GM18517 (cell line): ENCODE data around the gene BSN.
A peak's percentile ranks its signal among the peaks of the same experiment; 100 is the strongest.
"Not testable (repeated sequence)": the region's sequence is repeated elsewhere in the genome, so short reads cannot be mapped to it uniquely, and the experiment has no call there.

ENCODE experiments used
- ATAC-seq: cut with Tn5 transposase; IDR thresholded peaks from one replicate; pipeline ENCODE4 v1.9.1; 2021; ENCODE audit warnings: mild to moderate bottlenecking, moderate library complexity; ENCODE audit not compliant: unreplicated experiment

The BSN gene

GRCh38 chr3:49533786-49534519 lies 20.3 kb upstream of the BSN start:
- ATAC-seq = no peak

DNA sequence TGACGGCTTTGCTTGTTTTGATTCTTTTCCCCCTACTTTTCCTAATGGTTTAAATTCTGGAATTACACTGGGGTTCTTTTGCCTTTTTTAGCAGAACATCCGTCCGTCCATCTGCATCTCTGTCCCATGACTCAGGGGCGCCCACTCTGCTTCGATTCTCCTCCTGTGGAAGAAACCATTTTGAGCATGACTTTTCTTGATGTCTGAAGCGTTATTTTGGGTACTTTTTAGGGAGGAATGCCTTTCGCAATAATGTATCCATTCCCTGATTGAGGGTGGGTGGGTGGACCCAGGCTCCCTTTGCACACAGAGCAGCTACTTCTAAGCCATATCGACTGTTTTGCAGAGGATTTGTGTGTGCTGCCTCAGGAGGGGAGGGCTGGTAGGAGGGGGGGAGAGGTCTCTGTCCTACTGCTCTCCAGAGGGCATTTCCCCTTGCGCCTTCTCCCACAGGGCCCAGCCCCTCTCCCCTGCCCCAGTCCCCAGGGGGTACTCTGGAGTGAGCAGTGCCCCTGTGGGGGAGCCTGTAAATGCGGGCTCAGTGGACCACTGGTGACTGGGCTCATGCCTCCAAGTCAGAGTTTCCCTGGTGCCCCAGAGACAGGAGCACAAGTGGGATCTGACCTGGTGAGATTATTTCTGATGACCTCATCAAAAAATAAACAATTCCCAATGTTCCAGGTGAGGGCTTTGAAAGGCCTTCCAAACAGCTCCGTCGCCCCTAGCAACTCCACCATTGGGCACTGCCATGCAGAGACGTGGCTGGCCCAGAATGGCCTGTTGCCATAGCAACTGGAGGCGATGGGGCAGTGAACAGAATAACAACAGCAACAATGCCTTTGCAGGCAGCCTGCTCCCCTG lies 19.5 kb upstream of the BSN start:
- no peak for ATAC-seq

DNA sequence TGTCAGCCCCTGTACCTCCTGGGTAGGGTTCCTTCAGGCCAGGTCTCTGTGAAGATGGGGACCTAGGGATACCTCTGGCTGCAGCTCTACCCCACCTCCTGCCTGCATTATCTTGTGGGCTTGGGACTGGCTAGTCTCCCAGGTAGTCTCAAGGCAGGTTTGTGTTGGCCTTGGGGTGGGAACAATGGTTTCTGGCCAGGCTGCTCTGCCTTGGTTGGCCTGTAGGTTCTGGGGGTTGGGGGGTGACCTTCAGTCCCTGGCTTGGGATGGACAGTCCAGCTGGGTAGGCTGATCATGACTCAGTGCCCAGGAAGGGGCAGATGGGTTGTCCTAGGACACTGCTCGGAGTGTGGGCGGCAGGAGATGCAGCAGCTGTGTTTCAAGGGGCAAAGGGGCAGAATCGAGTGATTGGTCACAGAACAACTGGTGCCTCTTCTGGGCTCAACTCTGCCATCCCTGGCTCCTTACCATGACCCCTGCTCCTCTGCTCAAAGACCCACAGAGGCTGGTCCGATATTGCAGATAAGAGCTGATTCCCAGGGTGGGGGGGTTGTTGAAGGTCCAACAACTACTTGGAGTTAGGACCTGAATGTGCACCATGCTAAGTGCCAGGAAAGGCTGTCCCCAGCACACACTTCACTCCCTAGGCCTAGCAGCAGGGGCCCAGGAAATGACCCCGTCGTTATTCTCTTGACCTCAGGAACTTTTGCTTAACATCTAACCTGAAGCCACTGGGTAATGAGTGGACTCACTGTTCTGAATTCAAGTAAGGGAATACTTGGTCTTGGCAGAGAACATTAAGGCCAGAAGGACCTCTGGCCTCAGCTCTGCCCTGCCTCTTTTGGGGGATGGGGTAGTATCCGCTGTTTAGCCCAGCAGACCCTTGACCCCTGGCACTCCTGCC lies 18.1 kb upstream of the BSN start:
- no peak for ATAC-seq

GRCh38 chr3:49536875-49537533 lies 17.3 kb upstream of the BSN start:
- ATAC-seq = no peak

- ATAC-seq = peak; percentile 80
Observed at GRCh38 chr3:49539659-49540560, 14.4 kb upstream of the BSN start.

- no peak for ATAC-seq
Observed at GRCh38 chr3:49552087-49552486, 2.2 kb upstream of the BSN start.

DNA sequence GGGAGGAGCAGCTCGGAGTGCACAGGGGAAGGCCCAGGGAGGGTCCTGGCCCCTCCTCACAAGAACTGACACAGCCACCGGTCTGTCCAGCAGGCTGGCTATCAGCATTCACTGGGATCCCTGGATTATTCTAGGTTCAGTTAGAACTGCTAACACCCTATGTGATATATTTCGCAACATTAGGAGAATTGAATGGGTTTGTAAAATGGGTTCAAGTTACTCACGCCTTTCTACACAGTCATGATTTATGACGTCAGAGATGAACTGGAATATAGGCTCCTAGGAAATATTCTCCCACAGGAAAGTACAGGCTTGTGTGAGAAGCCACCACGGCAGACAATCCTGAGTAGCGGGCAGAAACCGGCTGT lies 969 bp upstream of the BSN start:
- ATAC-seq = no peak

- peak; percentile 47 for ATAC-seq
Observed at GRCh38 chr3:49554633-49555265, 472 bp downstream of the BSN start.

GRCh38 chr3:49556500-49557275 lies 2.4 kb downstream of the BSN start:
- no peak for ATAC-seq

DNA sequence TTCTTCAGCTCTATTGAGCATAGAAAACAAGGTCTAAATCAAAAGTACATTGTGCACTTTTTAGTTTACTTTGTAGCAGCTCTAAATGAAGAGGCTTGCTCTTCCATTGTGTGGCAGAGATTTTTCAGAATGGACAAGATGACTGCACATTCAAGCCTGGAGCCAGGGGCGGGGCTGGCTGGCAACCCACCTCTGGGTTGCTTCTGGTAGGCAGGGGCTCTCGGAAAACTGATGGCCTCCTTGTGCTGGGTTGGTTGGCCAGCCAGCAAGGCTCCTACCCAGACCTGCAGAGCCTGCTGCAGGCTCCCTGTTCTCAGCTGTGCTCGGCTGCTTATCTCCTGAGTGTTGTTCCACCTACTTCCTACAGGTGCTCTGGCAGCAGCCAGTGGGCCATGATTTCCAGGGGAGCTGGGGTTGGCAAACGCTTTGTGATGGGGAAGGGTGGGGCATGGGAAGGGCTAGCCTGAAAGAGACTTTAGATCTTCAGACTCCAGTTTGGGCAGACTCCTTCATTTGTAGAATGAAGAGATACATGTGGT lies 8.8 kb downstream of the BSN start:
- ATAC-seq = no peak

GRCh38 chr3:49563766-49564165 lies 9.5 kb downstream of the BSN start:
- ATAC-seq = no peak

- ATAC-seq = no peak
Observed at GRCh38 chr3:49566312-49566711, 12.0 kb downstream of the BSN start.

DNA sequence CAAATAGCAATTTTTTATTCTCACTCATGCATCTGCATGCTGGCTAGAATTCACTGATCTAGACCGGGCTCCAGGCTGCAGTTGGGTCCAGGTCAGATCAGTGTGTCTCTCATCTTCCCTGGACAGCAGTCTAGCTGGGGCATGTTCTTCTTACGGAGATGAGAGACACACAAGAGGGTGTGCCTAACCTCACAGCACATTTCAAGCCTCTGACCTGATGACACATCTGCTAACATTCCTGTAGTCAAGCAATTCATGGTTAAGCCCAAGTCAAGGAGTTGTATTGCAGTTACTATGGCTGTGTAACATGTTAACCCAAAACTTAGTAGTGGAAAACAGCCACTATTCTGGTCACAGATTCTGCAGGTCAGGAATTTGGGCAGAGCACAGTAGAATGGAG lies 13.1 kb downstream of the BSN start:
- ATAC-seq = no peak

DNA sequence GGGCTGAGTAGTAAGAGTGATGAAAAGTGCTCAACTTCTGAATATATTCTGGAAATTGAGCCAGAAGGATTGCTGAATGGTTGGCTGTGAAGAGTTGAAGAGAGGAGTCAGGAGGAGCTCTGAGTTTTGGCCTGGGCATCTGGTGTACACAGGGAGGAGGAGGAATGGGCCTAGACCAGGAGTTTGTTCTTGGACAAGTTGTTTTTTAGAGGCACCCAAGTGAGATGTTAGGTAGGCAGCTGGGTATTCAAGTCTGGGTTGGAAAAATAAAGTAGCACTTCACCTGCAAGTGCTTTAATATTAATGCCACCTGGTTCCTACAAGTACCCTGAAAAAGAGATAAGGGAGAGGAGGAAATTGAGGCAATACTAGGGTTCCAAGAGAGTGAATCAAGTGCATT lies 14.7 kb downstream of the BSN start:
- ATAC-seq = no peak

DNA sequence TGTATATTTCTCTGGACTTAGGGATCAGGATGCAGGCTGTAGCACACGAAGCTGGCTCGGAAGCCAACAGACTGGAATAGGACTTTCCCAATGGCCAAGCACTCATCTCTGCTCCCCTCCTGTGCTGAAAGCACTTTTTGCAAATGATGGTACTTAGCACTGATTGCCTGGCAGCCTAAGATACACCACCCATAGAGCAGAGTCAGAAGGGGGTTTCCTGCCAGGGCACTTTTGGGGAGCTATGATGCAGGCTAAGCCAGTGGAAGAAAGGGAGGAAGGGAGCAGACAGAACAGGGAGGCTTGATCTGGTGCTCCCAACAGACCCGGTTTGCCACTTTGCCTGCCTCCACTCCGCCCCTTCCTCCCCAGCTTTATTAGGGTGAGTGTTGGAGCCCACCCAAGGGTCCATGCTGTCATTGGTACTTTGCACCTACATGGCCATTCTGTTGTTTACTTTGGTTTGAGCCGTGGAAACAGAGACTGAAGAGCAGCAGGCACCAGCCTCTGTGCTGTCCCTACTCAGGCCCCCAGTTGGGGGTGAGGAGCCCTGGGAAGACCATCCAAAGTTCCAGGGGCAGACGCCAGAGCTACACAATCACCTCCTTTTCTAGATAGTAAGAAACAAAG lies 15.9 kb downstream of the BSN start:
- no peak for ATAC-seq

GRCh38 chr3:49582177-49582576 lies 27.9 kb downstream of the BSN start:
- ATAC-seq = no peak

DNA sequence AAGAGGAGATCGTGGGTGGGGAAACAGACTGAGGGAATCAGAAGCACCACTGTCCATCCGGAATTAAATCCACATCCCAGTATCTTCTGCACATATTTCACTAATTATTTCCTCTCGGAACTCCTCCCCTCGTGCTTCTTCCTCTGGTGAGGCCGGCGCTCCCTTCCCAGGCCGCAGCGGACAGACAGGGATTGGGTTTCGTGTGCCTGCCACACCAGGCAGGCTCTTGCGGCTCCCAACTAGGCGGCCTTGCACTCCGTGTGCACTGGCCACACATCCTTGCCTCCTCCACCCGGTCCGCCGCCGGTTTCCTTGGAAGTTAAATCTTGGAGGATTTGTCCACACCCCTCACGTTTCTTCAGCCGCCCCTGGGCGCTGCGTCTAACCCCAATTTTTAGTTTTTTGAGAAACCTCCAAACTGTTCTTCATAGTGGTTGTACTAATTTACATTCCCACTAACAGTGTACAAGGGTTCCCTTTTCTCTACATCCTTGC lies 31.0 kb downstream of the BSN start:
- not testable (repeated sequence) for ATAC-seq

- ATAC-seq = no peak
Observed at GRCh38 chr3:49591615-49592014, 37.3 kb downstream of the BSN start.
